Transverse colon (tissue), 4 donors: Measurements from ENCODE around the gene MEN1. TPM values are rescaled to one million over a fixed set of nuclear protein-coding genes. Genes with fewer than 3 reads are reported as not detected.

Experiments used
- DNase-seq: peaks from one replicate; pipeline ENCODE4 v3.0.0-alpha.2; 2019
- H3K27ac ChIP-seq, 4 donors: fragments of 200-600 bp; sonication (generic); 2 replicates each; pipeline ENCODE4 v1.5.1; 2016 to 2018; ENCODE audit warnings: inconsistent platforms in 4 of 4
- H3K27me3 ChIP-seq: fragments of 200-600 bp; sonication (generic); 2 replicates; pipeline ENCODE4 v1.5.1; 2017; ENCODE audit warnings: inconsistent platforms
- H3K36me3 ChIP-seq, 4 donors: fragments of 200-600 bp; sonication (generic); 2 replicates each; pipeline ENCODE4 v1.5.1; 2017 to 2019; ENCODE audit warnings: inconsistent platforms in 4 of 4
- H3K4me1 ChIP-seq, 4 donors: fragments of 200-600 bp; sonication (generic); 2 replicates each; pipeline ENCODE4 v1.5.1; 2017 to 2020; ENCODE audit warnings: inconsistent platforms in 4 of 4
- H3K4me3 ChIP-seq, 4 donors: fragments of 200-600 bp; sonication (generic); 1 replicate in 1 of 4; 2 replicates in 3 of 4; pipeline versions ENCODE4 v1.5.1 to v1.6.1; 2017 to 2019; ENCODE audit warnings: inconsistent platforms in 4 of 4
- H3K9me3 ChIP-seq, 2 donors: fragments of 200-600 bp; sonication (generic); 2 replicates each; pipeline ENCODE4 v1.5.1; 2017 to 2019; ENCODE audit warnings: inconsistent platforms in 2 of 2
- CTCF ChIP-seq, 5 experiments: fragments of 200-600 bp in 3 of 5; fragments of 450-650 bp in 2 of 5; sonication (generic) in 3 of 5; IDR thresholded peaks; 1 replicate in 2 of 5; 2 replicates in 3 of 5; pipeline ENCODE4 v1.5.1; 2016 to 2017; ENCODE audit warnings: antibody characterized with exemption in 5 of 5, inconsistent platforms in 3 of 5, mild to moderate bottlenecking in 2 of 5, moderate library complexity in 1 of 5
- EP300 ChIP-seq: sonication (generic); formaldehyde crosslinking; IDR thresholded peaks from one replicate; pipeline ENCODE4 v1.6.1; 2017; ENCODE audit warnings: antibody characterized with exemption, low read depth
- POLR2A ChIP-seq: fragments of 450-650 bp; IDR thresholded peaks from one replicate; pipeline ENCODE4 v1.6.1; 2016; ENCODE audit warnings: antibody characterized with exemption, mild to moderate bottlenecking, moderate library complexity
- POLR2AphosphoS5 ChIP-seq, 3 donors: sonication (generic); formaldehyde crosslinking; IDR thresholded peaks; one replicate each; pipeline ENCODE4 v1.6.1; 2016; ENCODE audit warnings: antibody characterized with exemption in 3 of 3
- WGBS, 2 donors: methylation state at CpG; one replicate each; pipeline ENCODE4 v1.1.5; 2018; ENCODE audit warnings: low coverage in 1 of 2; 5-methylcytosine and 5-hydroxymethylcytosine counted together
- in situ Hi-C, 4 donors: fragments of 200-750 bp; cut with MboI; loops; one replicate each; pipeline versions ENCODE4 v1.15.0 to v1.15.1; 2017; ENCODE audit warnings: low sequenced_read_pairs in 3 of 4, low pct_ligation_motif_present in 1 of 4, low pct_unique_long_range_greater_than_20kb in 1 of 4
- intact Hi-C: fragments of 100-400 bp; cut with DNase I; formaldehyde crosslinking; loops from one replicate; pipeline ENCODE4 v1.15.1; 2023; ENCODE audit warnings: low total_unique reads
- total RNA-seq, 4 donors: library from RNA; depleted of rRNA; stranded (reverse); fragments of >200 nt; gene quantifications; one replicate each; pipeline ENCODE4 v1.1.0, GENCODE V29; 2016

MEN1 gene
- total RNA-seq, 4 donors from 2014 or later, result 19.5 to 30.3 (median 25.4) TPM

DNA sequence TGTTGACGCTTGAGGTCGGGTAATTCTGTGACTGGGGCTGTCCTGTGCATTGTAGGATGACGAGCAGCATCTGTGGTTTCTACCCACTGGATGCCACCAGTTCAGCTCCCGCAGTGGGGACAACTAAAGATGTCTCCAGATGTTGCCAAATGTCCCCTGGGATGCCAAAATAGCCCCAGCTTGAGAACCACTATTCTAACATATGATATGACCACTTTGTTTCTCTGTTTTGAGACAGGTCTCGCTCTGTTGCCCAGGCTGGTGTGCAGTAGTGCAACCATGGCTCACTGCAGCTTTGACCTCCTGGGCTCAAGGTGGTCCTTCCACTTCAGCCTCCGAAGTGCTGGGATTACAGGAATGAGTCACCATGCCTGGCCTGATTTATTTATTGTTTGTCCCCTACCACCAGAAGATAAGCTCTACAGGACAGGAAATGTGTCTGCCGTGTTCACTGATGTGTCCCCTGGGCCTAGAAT, 4.4 kb upstream of the MEN1 start:
- H3K27me3 ChIP-seq, result no peaks in the 10 kb centered on the region
- peaks cover 0 to 7% (median 4%) of the 10 kb centered on the region in 4 donors for H3K4me1 ChIP-seq
- H3K27ac ChIP-seq, result no peak overlapping the region
- H3K4me3 ChIP-seq, result no peak overlapping the region
- intact Hi-C loops, result no loop called here
- 60 to 67% methylated on average over 5 to 7 of the region's 7 CpGs for WGBS, 2 donors
- H3K36me3 ChIP-seq, result no peaks in the 10 kb centered on the region
- no peak for DNase-seq
- no peaks in the 10 kb centered on the region for H3K9me3 ChIP-seq
- in situ Hi-C loops, result no loop called here
- TF ChIP-seq POLR2AphosphoS5 (IDR thresholded peaks at IDR 0.05) (no peak), EP300 (no peak), POLR2A (no peak), CTCF (IDR thresholded peaks at IDR 0.05) (no peak)

GRCh38 chr11:64813826-64814225, 3.5 kb upstream of the MEN1 start:
- Histone ChIP-seq H3K4me1 (peaks cover 7 to 14% (median 10%) of the 10 kb centered on the region in 4 donors), H3K27ac (no peak overlapping the region), H3K27me3 (no peaks in the 10 kb centered on the region), H3K9me3 (no peaks in the 10 kb centered on the region), H3K4me3 (no peak overlapping the region), H3K36me3 (no peaks in the 10 kb centered on the region)
- DNase-seq, result no peak
- in situ Hi-C loops, result no loop called here
- TF ChIP-seq EP300 (no peak), CTCF (IDR thresholded peaks at IDR 0.05) (no peak), POLR2AphosphoS5 (IDR thresholded peaks at IDR 0.05) (no peak), POLR2A (no peak)
- intact Hi-C loops, result no loop called here
- 91 to 93% methylated on average over 3 to 5 of the region's 5 CpGs for WGBS, 2 donors

GRCh38 chr11:64810891-64811272, 531 bp upstream of the MEN1 start:
- TF ChIP-seq POLR2A, result no peak
- no peak for TF ChIP-seq CTCF (IDR thresholded peaks at IDR 0.05)
- no peak for TF ChIP-seq POLR2AphosphoS5 (IDR thresholded peaks at IDR 0.05)
- no peak for TF ChIP-seq EP300
- peak; percentile 31 for DNase-seq
- 47 to 67% methylated on average over 11 to 17 of the region's 17 CpGs for WGBS, 2 donors
- Histone ChIP-seq H3K36me3 (no peaks in the 10 kb centered on the region), H3K4me1 (peaks cover 8 to 14% (median 10%) of the 10 kb centered on the region in 4 donors), H3K4me3 (peak overlapping the region; percentile 11 to 94 (median 90)), H3K27ac (peak overlapping the region; percentile 87 to 92 (median 92)), H3K27me3 (no peaks in the 10 kb centered on the region), H3K9me3 (no peaks in the 10 kb centered on the region)
- in situ Hi-C loops, result no loop called here
- intact Hi-C loops, result no loop called here

- Histone ChIP-seq H3K36me3 (no peaks in the 10 kb centered on the region), H3K4me3 (peak overlapping the region; percentile 88 to 99 (median 93)), H3K27ac (peak overlapping the region; percentile 87 to 92 (median 92)), H3K4me1 (peaks cover 8 to 14% (median 10%) of the 10 kb centered on the region in 4 donors), H3K9me3 (no peaks in the 10 kb centered on the region), H3K27me3 (no peaks in the 10 kb centered on the region)
- TF ChIP-seq CTCF (IDR thresholded peaks at IDR 0.05) (no peak), EP300 (no peak), POLR2AphosphoS5 (IDR thresholded peaks at IDR 0.05) (peak in 1 of 3 donors; percentile 7), POLR2A (no peak)
- intact Hi-C loops (no loop called here), in situ Hi-C loops (no loop called here)
- WGBS, 2 donors, result 3 to 20% methylated on average over 2 to 44 of the region's 44 CpGs
- peak; percentile 75 for DNase-seq
These were observed 540 bp downstream of the MEN1 start for GRCh38 chr11:64809781-64810241.
